ENCODE results near the gene RNF17. TPM values are rescaled to one million over a fixed set of nuclear protein-coding genes. Genes with fewer than 3 reads are reported as not detected.

Gene RNF17
- total RNA-seq, 6 experiments from 2014 or later: not detected

GRCh38 chr13:24911133-24911908, 147.4 kb downstream of the RNF17 start:
- Mint-ChIP-seq H3K4me1 (ENCODE audit: low read depth) (peaks cover 27% of the 10 kb centered on the region), H3K4me3 (peak overlapping the region; percentile 41), H3K9me3 (no peaks in the 10 kb centered on the region), H3K36me3 (ENCODE audit: low read depth) (peaks cover 29% of the 10 kb centered on the region), H3K27me3 (ENCODE audit: insufficient read depth) (no peaks in the 10 kb centered on the region), H3K27ac (peak overlapping the region; percentile 90)
- DNase-seq: peak; percentile 62
- TF ChIP-seq CTCF (IDR thresholded peaks at IDR 0.05): no peak

- H3K27me3 Mint-ChIP-seq (ENCODE audit: insufficient read depth): no peaks in the 10 kb centered on the region
- no peak overlapping the region for H3K27ac Mint-ChIP-seq
- TF ChIP-seq CTCF (IDR thresholded peaks at IDR 0.05): no peak
- H3K4me1 Mint-ChIP-seq (ENCODE audit: low read depth): peaks cover 28% of the 10 kb centered on the region
- DNase-seq: no peak
- H3K36me3 Mint-ChIP-seq (ENCODE audit: low read depth): peaks cover 9% of the 10 kb centered on the region; the same call in 1 of the 2 replicates
- H3K9me3 Mint-ChIP-seq: no peaks in the 10 kb centered on the region
- no peak overlapping the region for H3K4me3 Mint-ChIP-seq
These were observed 152.5 kb downstream of the RNF17 start for GRCh38 chr13:24916464-24916863.

GRCh38 chr13:24921003-24921402, 157.0 kb downstream of the RNF17 start:
- H3K4me3 Mint-ChIP-seq: peak overlapping the region; percentile 48; the same call in 1 of the 2 replicates
- 0 out of 2 replicates have a peak overlapping the region, but pooled peaks have one; percentile 21 for H3K27ac Mint-ChIP-seq
- DNase-seq: no peak
- no peaks in the 10 kb centered on the region for H3K9me3 Mint-ChIP-seq
- peaks cover 9% of the 10 kb centered on the region for H3K27me3 Mint-ChIP-seq (ENCODE audit: insufficient read depth)
- TF ChIP-seq CTCF (IDR thresholded peaks at IDR 0.05): no peak
- no peaks in the 10 kb centered on the region for H3K36me3 Mint-ChIP-seq (ENCODE audit: low read depth)
- H3K4me1 Mint-ChIP-seq (ENCODE audit: low read depth): peaks cover 19% of the 10 kb centered on the region

GRCh38 chr13:24921881-24922280, 157.9 kb downstream of the RNF17 start:
- H3K4me3 Mint-ChIP-seq: peak overlapping the region; percentile 99
- H3K27me3 Mint-ChIP-seq (ENCODE audit: insufficient read depth): peaks cover 9% of the 10 kb centered on the region
- peaks cover 19% of the 10 kb centered on the region for H3K4me1 Mint-ChIP-seq (ENCODE audit: low read depth)
- no peaks in the 10 kb centered on the region for H3K9me3 Mint-ChIP-seq
- DNase-seq: no peak
- peak overlapping the region; percentile 99 for H3K27ac Mint-ChIP-seq
- TF ChIP-seq CTCF (IDR thresholded peaks at IDR 0.05): no peak
- no peaks in the 10 kb centered on the region for H3K36me3 Mint-ChIP-seq (ENCODE audit: low read depth)

GRCh38 chr13:24922387-24922744, 158.4 kb downstream of the RNF17 start:
- peak; percentile 25 for DNase-seq
- H3K4me3 Mint-ChIP-seq: peak overlapping the region; percentile 99
- H3K36me3 Mint-ChIP-seq (ENCODE audit: low read depth): no peaks in the 10 kb centered on the region
- peak overlapping the region; percentile 99 for H3K27ac Mint-ChIP-seq
- TF ChIP-seq CTCF (IDR thresholded peaks at IDR 0.05): no peak
- H3K27me3 Mint-ChIP-seq (ENCODE audit: insufficient read depth): peaks cover 9% of the 10 kb centered on the region
- H3K9me3 Mint-ChIP-seq: no peaks in the 10 kb centered on the region
- H3K4me1 Mint-ChIP-seq (ENCODE audit: low read depth): peaks cover 19% of the 10 kb centered on the region
